ENCODE results near the gene GLMP.

The GLMP gene

DNA sequence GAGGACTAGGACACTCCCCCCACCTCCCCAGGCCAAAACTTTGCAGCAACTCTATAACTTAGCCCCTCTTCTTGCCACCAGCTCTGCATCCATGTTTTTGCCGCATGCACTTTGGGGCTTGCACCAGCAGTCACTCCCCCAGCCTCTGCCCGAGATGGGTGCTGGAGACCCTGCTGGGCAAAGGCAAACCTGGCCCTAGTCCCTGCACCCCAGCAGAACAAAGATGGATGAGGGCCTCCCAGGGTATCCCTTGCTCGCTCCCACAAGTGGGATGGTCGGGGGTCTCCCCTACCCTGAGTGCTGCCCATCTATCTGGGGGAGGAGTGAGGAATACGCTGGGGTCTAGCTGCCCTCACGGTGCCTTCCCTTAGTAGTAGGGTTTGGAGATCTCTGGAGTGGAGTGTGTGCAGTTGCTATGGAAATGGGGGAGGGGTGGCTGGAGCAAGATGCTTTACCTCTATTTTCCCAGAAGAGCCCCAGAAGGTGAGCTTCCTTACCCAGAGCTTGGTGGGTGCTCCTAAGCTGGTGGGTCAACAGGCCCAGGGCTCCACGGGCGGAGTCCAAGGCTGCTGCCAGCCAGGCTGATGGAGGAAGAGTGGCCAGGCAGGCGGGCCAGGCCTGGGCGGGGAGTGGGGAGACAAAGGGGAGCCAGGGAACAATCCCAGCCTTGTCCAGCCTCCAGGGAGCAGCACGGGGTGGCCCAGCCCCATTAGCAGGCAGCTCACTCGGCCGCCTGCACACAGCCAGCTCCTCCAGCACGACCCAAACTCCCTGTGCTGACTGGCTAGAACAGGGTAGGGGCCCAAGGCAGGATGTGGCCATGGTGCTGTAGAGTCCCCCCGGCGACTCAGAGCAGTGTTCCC lies 47.8 kb downstream of the GLMP start, which contains the start of gene PAQR6:
PAQR6 (minus strand) TSS at position 597 of the 863 bp plus-strand sequence. CDS start 1,325 bp downstream, outside the sequence.
- Histone ChIP-seq H3K36me3 (peaks cover 37% of the 10 kb centered on the region), H3K27me3 (ENCODE audit: insufficient read depth, low read depth, severe bottlenecking) (peaks cover 11% of the 10 kb centered on the region), H3K9me3 (ENCODE audit: severe bottlenecking) (no peaks in the 10 kb centered on the region), H3K27ac (no peak within 1 kb of the TSS), H3K4me3 (ENCODE audit: low read depth, low read length) (no peak within 1 kb of the TSS)
- peak; percentile 56 for DNase-seq
- TF ChIP-seq, protein P1, sequence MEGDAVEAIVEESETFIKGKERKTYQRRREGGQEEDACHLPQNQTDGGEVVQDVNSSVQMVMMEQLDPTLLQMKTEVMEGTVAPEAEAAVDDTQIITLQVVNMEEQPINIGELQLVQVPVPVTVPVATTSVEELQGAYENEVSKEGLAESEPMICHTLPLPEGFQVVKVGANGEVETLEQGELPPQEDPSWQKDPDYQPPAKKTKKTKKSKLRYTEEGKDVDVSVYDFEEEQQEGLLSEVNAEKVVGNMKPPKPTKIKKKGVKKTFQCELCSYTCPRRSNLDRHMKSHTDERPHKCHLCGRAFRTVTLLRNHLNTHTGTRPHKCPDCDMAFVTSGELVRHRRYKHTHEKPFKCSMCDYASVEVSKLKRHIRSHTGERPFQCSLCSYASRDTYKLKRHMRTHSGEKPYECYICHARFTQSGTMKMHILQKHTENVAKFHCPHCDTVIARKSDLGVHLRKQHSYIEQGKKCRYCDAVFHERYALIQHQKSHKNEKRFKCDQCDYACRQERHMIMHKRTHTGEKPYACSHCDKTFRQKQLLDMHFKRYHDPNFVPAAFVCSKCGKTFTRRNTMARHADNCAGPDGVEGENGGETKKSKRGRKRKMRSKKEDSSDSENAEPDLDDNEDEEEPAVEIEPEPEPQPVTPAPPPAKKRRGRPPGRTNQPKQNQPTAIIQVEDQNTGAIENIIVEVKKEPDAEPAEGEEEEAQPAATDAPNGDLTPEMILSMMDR (IDR thresholded peaks at IDR 0.05; ENCODE audit: low read depth, low read length) = peak; percentile 16; the same call in 1 of the 2 replicates

DNA sequence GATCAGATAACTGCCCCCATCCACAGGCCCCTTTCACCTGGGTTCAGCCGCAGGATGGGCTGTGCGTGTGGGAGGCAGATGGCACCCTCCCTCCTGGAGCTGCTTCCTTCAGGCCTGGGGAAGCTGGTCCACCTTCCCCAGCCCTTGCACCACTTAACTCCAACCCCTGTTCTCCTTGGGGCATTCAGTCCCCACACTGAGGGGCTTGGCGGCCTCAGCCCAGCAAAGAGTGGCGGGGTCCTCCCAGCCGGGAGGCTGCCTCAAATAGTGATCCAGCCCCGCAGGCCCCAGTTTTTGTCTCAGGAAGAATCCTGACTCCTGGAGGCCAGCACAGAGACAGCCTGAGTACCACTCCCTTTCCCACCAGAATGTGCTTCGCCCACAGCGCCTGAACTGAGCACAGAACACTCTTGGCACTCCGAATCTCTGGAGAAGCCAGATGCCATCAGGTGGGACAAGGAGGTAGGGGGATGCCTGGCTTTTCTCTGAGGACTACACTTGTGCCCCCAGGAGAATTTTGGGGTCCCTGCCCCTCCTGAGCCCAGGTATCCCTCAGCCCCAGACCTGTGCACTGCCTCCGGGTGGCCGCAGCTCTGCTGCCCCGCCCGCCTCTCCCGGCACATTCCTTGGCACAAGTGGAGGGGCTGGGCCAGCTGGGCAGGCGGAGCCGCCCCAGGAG lies 48.6 kb downstream of the GLMP start:
- H3K27ac ChIP-seq = no peak overlapping the region
- H3K27me3 ChIP-seq (ENCODE audit: insufficient read depth, low read depth, severe bottlenecking) = peaks cover 11% of the 10 kb centered on the region
- H3K4me3 ChIP-seq (ENCODE audit: low read depth, low read length) = no peak overlapping the region
- no peak for DNase-seq
- TF ChIP-seq, protein P1 (IDR thresholded peaks at IDR 0.05; ENCODE audit: low read depth, low read length) = 0 out of 2 replicates have a peak, but pooled peaks have one; percentile 0
- peaks cover 33% of the 10 kb centered on the region for H3K36me3 ChIP-seq
- H3K9me3 ChIP-seq (ENCODE audit: severe bottlenecking) = no peaks in the 10 kb centered on the region

DNA sequence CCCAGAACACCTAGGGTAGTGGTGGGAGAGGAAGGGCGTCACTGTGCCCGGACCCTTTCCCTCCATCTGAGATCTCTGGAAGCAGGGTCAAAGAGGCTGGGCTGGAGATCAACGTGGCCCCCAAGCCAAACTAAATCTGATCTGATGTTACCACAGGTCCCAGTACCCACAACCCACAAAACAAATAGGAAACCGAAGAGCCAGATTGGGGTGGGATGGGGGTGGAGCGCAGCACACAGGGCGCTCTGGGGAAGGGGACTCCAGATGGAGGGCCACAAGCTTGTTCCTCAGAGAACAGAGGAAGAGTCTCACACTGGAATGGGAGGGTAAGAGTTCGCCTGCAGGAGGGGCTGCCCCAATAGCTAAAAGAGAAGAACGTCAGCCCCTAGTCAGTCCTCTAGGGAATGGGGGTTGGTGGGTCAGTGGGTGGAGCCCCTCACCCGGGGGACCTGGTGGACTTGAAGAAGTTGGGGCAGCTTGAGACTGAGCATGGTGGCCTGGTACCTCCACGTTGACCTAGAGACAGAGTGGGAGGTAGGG lies 49.2 kb downstream of the GLMP start:
- Histone ChIP-seq H3K4me3 (ENCODE audit: low read depth, low read length) (peak overlapping the region; percentile 44), H3K27ac (no peak overlapping the region), H3K9me3 (ENCODE audit: severe bottlenecking) (no peaks in the 10 kb centered on the region), H3K36me3 (peaks cover 29% of the 10 kb centered on the region), H3K27me3 (ENCODE audit: insufficient read depth, low read depth, severe bottlenecking) (peaks cover 11% of the 10 kb centered on the region)
- TF ChIP-seq, protein P1 (IDR thresholded peaks at IDR 0.05; ENCODE audit: low read depth, low read length) = 0 out of 2 replicates have a peak, but pooled peaks have one; percentile 1
- DNase-seq = no peak

DNA sequence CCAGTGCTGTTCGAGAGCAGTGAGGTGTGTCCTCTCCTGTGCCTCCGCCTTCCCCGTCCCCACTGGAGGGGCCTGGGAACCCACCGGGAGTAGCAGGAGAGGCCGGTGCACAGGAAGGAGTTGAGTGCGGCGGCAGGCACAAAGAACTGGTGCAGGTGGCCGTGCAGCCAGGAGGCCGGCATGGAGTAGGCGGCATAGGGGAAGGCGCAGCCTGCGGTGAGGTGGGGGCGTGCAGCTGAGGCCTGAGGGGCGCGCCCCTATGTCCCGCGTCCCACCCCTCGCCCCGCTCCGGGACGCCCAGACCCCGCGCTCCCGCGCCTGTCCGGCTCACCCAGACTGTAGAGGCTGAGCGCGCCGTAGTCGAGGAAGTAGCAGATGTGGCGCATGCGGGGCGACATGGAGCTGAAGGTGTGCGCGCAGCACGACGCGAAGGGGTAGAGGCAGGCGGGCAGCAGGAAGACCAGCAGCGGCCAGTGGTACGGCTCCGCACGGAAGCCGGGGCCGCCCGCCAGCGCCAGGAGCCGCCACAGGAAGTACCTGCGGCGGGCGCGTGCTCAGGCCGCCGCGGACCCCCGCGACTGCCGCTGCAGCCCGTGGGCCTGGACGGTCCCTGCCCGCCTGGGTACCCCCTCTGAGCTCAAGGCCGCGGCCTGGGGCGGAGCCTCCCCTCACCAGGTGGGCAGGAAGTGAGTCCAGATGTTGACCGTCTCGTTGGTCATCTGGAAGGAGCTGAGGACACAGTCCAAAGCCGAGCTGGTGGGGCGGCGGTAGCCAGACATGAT lies 49.8 kb downstream of the GLMP start:
- TF ChIP-seq, protein P1 (IDR thresholded peaks at IDR 0.05; ENCODE audit: low read depth, low read length) = no peak
- peak overlapping the region; percentile 44 for H3K4me3 ChIP-seq (ENCODE audit: low read depth, low read length)
- DNase-seq = peak; percentile 79
- peaks cover 11% of the 10 kb centered on the region for H3K27me3 ChIP-seq (ENCODE audit: insufficient read depth, low read depth, severe bottlenecking)
- H3K9me3 ChIP-seq (ENCODE audit: severe bottlenecking) = no peaks in the 10 kb centered on the region
- H3K36me3 ChIP-seq = peaks cover 25% of the 10 kb centered on the region
- H3K27ac ChIP-seq = peak overlapping the region; percentile 13; the same call in 1 of the 2 replicates

DNA sequence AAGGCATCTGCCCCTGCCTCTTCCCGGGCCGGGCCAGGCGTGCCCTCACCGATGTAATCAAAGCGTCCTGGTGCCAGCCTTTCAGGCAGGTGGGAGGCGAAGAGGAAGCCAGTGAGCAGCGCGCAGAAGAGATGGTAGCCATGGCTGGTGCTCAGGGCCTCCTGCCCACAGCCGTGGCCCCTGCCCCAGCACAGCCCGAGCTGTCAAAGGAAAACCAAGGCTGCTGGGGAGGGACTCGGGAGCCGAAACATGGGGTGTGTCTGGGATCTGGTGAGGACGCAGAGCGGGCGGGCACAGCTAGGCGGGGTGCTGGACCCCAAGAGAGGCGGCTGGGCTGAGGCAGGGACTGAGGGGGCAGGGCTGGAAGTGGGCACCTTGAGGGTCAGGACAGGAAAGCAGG lies 50.8 kb downstream of the GLMP start:
- peaks cover 24% of the 10 kb centered on the region for H3K36me3 ChIP-seq
- DNase-seq = no peak
- no peak overlapping the region for H3K27ac ChIP-seq
- no peak overlapping the region for H3K4me3 ChIP-seq (ENCODE audit: low read depth, low read length)
- H3K9me3 ChIP-seq (ENCODE audit: severe bottlenecking) = no peaks in the 10 kb centered on the region
- H3K27me3 ChIP-seq (ENCODE audit: insufficient read depth, low read depth, severe bottlenecking) = peaks cover 11% of the 10 kb centered on the region
- TF ChIP-seq, protein P1 (IDR thresholded peaks at IDR 0.05; ENCODE audit: low read depth, low read length) = no peak
